Thymus (tissue), 11 donors: ENCODE data around the gene TMEM242. TPM values are rescaled to one million over a fixed set of nuclear protein-coding genes. Genes with fewer than 3 reads are reported as not detected.

Experiments used
- DNase-seq, 9 donors: peaks; one replicate each; pipeline ENCODE4 v3.0.0-alpha.2; 2013; ENCODE audit warnings: low spot score in 9 of 9, low read depth in 6 of 9, missing footprints in 1 of 9
- H3K27ac ChIP-seq, 2 donors: one replicate each; pipeline ENCODE4 v1.5.1; 2013; ENCODE audit warnings: control low read depth in 1 of 2, low read depth in 1 of 2, low read length in 1 of 2, mild to moderate bottlenecking in 1 of 2, moderate library complexity in 1 of 2
- H3K27me3 ChIP-seq, 2 donors: one replicate each; pipeline ENCODE4 v1.5.1; 2013; ENCODE audit warnings: low read length in 1 of 2; ENCODE audit not compliant: control insufficient read depth in 2 of 2, insufficient read depth in 1 of 2
- H3K36me3 ChIP-seq, 2 donors: one replicate each; pipeline ENCODE4 v1.5.1; 2013; ENCODE audit warnings: low read length in 1 of 2, mild to moderate bottlenecking in 1 of 2, moderate library complexity in 1 of 2; ENCODE audit not compliant: control insufficient read depth in 2 of 2, insufficient read depth in 2 of 2
- H3K4me1 ChIP-seq, 2 donors: one replicate each; pipeline ENCODE4 v1.5.1; 2013; ENCODE audit warnings: low read length in 2 of 2; ENCODE audit not compliant: control insufficient read depth in 2 of 2, insufficient read depth in 2 of 2
- H3K4me3 ChIP-seq, 2 donors: one replicate each; pipeline ENCODE4 v1.5.1; 2013; ENCODE audit warnings: low read length in 2 of 2, control low read depth in 1 of 2, mild to moderate bottlenecking in 1 of 2
- H3K9me3 ChIP-seq, 2 donors: one replicate each; pipeline ENCODE4 v1.5.1; 2013; ENCODE audit warnings: low read length in 1 of 2, mild to moderate bottlenecking in 1 of 2; ENCODE audit not compliant: control insufficient read depth in 2 of 2, insufficient read depth in 1 of 2
- whole genome bisulfite sequencing: extraction: QIAGEN DNeasy Blood & Tissue Kit; methylation state at CpG from one replicate; pipeline ENCODE4 v1.1.7; 2013; 5-methylcytosine and 5-hydroxymethylcytosine counted together
- polyA plus RNA-seq: library from polyadenylated mRNA; stranded (reverse); fragments of 200-250 nt; gene quantifications from one replicate; pipeline ENCODE4 v1.2.3, GENCODE V29; 2013
- total RNA-seq: library from RNA; stranded (reverse); fragments of 120-200 nt; gene quantifications from one replicate; pipeline ENCODE4 v1.2.4, GENCODE V29; 2013
- donor health status: healthy.

The TMEM242 gene
- total and polyA plus RNA-seq, 2 donors = 6.1 to 9.6 TPM

- H3K27ac ChIP-seq = no peak overlapping the region
- WGBS = 92% methylated on average over 11 of the region's 11 CpGs
- H3K4me3 ChIP-seq = no peak overlapping the region
- H3K36me3 ChIP-seq = no peaks in the 10 kb centered on the region
- no peaks in the 10 kb centered on the region for H3K4me1 ChIP-seq
- DNase-seq = no peak
- H3K9me3 ChIP-seq = no peaks in the 10 kb centered on the region
- no peaks in the 10 kb centered on the region for H3K27me3 ChIP-seq
Measured at GRCh38 chr6:157258878-157259277, 64.4 kb downstream of the TMEM242 start.

GRCh38 chr6:157255079-157255478 lies 68.2 kb downstream of the TMEM242 start:
- H3K9me3 ChIP-seq = no peaks in the 10 kb centered on the region
- no peak for DNase-seq
- no peaks in the 10 kb centered on the region for H3K4me1 ChIP-seq
- H3K4me3 ChIP-seq = no peak overlapping the region
- H3K36me3 ChIP-seq = no peaks in the 10 kb centered on the region
- no peaks in the 10 kb centered on the region for H3K27me3 ChIP-seq
- WGBS = 92% methylated on average over 3 of the region's 3 CpGs
- H3K27ac ChIP-seq = no peak overlapping the region

DNA sequence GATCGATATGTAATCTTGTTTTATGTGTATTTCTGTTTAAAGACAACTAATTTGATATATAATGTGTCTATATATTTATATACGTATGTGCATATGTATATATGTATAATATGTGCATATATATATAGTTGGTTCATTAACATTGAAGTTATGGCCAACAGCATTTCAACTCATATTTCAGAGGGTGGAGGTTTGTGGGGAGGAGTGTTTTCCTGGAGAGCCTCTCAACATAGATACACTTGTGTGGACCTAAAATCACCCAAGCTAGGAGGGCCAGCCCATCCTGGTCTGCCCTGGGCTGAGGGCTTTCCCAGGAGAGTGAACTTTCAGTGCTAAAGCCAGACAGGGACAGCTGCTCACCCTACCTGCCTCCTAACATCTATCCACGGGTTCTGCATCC lies 68.8 kb downstream of the TMEM242 start:
- Histone ChIP-seq H3K9me3 (no peaks in the 10 kb centered on the region), H3K36me3 (no peaks in the 10 kb centered on the region), H3K27me3 (no peaks in the 10 kb centered on the region), H3K27ac (no peak overlapping the region), H3K4me1 (no peaks in the 10 kb centered on the region), H3K4me3 (no peak overlapping the region)
- 96% methylated on average over 3 of the region's 3 CpGs for WGBS
- no peak for DNase-seq

DNA sequence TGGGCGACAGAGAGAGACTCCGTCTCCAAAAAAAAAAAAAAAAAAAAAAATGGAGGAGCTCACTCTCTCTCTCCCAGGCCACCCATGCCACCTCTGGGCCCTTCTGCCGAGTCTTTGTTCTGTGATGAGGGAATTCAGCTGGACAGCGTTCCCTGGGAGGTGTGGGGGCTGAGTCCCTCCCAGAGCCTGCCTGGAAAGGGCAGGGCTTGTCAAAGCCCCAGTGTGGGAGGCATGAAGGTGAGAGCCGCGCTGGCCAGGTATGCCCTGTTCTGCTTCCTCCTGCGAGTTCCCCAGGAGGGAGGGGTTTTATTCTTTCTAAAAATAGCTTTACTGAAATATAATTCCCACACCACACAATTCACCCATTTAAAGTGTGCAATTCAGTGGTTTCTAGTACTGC lies 69.6 kb downstream of the TMEM242 start:
- Histone ChIP-seq H3K36me3 (no peaks in the 10 kb centered on the region), H3K9me3 (peaks cover 0 to 2% of the 10 kb centered on the region in 2 donors), H3K4me3 (no peak overlapping the region), H3K27ac (no peak overlapping the region), H3K4me1 (no peaks in the 10 kb centered on the region), H3K27me3 (no peaks in the 10 kb centered on the region)
- WGBS = 86% methylated on average over 7 of the region's 7 CpGs
- no peak for DNase-seq

DNA sequence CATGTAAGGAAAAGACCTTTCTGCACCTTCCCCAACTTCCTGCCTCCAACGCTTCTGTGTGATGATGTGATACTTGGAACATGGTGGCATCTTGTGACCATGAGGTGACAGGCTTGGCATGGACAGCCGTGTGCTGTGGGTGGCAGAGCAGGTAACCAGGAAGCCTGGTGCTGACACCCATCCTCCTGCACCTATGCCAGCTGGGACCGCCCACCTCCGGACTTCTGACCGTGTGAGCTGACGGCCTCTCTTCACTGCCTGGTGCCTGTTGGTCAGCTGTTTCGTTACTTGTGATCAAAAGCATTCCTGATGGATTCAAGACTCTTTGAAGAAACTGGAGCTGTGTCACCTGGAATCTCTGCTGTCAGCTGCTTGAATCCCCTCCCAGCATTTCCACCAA lies 70.3 kb downstream of the TMEM242 start:
- H3K4me3 ChIP-seq = no peak overlapping the region
- no peaks in the 10 kb centered on the region for H3K27me3 ChIP-seq
- H3K27ac ChIP-seq = no peak overlapping the region
- WGBS = 87% methylated on average over 7 of the region's 7 CpGs
- no peaks in the 10 kb centered on the region for H3K36me3 ChIP-seq
- no peaks in the 10 kb centered on the region for H3K4me1 ChIP-seq
- DNase-seq = no peak
- peaks cover 0 to 3% of the 10 kb centered on the region in 2 donors for H3K9me3 ChIP-seq

DNA sequence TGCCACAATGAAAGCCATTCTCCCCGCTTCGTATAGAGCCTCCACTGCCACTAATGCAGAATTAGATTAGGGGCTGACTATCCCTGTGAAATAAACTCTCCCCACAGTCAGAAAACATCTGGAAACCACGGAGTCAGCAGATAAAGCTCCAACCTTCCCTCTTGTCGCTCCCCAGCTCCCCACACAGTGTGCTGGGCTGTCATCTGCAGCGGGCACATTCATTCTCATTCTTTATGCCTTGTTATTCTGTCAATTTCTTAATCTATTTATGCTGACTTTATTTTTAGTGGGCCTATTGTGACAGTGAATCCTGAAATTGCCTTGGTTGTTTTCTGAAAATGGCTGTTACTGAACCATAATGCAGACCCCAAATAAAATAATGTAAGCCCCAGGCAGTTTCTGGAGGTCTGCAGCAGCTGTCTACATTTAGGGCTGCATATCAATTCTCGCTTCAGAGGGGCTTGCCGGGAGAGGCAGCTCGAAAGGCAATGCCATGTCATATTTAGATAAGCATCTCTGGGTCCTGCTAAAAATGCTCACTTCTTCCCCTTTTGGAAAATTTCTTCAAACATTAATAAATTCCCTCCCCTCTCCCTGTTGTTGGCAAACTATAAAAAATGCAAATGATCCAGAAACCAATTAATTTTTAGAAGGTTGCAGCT lies 71.6 kb downstream of the TMEM242 start:
- H3K4me3 ChIP-seq = no peak overlapping the region
- H3K4me1 ChIP-seq = no peaks in the 10 kb centered on the region
- WGBS = 84% methylated on average over 8 of the region's 8 CpGs
- no peaks in the 10 kb centered on the region for H3K27me3 ChIP-seq
- peaks cover 0 to 3% of the 10 kb centered on the region in 2 donors for H3K9me3 ChIP-seq
- DNase-seq = no peak
- H3K36me3 ChIP-seq = no peaks in the 10 kb centered on the region
- no peak overlapping the region for H3K27ac ChIP-seq

- Histone ChIP-seq H3K4me1 (peaks cover 0 to 4% of the 10 kb centered on the region in 2 donors), H3K36me3 (no peaks in the 10 kb centered on the region), H3K27ac (no peak overlapping the region), H3K4me3 (no peak overlapping the region), H3K9me3 (peaks cover 0 to 3% of the 10 kb centered on the region in 2 donors), H3K27me3 (no peaks in the 10 kb centered on the region)
- 93% methylated on average over 8 of the region's 8 CpGs for WGBS
- no peak for DNase-seq
Measured at GRCh38 chr6:157249826-157250225, 73.5 kb downstream of the TMEM242 start.

DNA sequence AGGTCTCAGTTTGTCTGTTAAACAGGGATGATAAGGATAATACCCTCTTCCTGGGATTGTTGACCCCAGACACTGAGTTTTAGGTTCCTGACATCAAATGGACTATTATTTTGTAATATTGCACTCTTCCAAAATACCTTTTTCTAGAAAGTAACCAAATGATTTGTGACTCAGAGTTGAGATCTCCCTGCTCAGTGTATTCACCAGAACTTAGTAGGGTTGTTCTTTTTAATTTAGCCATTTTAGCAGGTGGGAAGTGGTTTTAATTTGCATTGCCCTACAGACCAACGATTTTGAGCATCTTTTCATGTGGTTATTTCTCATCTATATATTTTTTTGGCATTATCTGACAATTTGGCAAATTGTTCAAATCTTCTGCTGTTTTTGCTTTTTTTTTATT lies 75.1 kb downstream of the TMEM242 start:
- DNase-seq = no peak
- H3K36me3 ChIP-seq = no peaks in the 10 kb centered on the region
- peaks cover 0 to 3% of the 10 kb centered on the region in 2 donors for H3K9me3 ChIP-seq
- no peaks in the 10 kb centered on the region for H3K27me3 ChIP-seq
- H3K4me3 ChIP-seq = no peak overlapping the region
- H3K27ac ChIP-seq = no peak overlapping the region
- WGBS = 73% methylated on average over 1 of the region's 1 CpG
- H3K4me1 ChIP-seq = peaks cover 0 to 4% of the 10 kb centered on the region in 2 donors

DNA sequence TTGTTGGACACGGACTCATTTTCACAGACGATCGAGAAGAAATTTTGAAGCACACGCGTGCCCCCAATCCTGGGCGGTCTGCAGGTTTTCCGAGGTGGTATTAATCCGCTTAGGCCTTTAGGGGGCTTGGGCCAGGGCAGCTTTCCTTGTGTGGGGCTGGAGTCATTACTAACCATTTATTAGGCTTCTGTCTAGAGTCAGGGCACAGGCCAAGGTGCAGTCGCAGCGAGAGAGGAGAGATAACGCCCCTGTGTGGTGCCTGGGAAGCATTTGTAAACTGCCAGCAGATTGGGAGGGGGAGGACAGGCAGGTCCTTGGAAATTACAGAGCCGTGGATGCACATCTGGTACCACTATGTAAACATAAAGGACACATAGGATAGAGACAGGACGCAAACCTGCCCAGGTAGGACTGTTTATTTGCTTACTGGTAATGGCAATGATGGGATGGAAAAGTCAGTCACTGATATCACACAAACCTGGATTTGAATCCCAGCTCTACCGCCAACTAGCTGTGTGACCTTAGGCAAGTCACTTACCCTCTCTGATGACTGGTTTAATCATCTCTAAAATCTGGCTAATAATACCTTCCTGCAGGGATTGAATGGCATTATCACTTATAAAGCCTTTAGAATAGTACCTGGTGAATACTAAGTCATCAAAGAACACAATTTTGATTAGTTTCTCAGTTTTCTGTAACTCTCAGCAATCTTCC lies 76.4 kb downstream of the TMEM242 start:
- H3K27ac ChIP-seq = no peak overlapping the region
- H3K9me3 ChIP-seq = peaks cover 0 to 3% of the 10 kb centered on the region in 2 donors
- peaks cover 0 to 4% of the 10 kb centered on the region in 2 donors for H3K4me1 ChIP-seq
- no peaks in the 10 kb centered on the region for H3K36me3 ChIP-seq
- no peaks in the 10 kb centered on the region for H3K27me3 ChIP-seq
- no peak for DNase-seq
- no peak overlapping the region for H3K4me3 ChIP-seq
- 97% methylated on average over 14 of the region's 14 CpGs for WGBS
